ENCODE results near the gene WDR12. TPM values are rescaled to one million over a fixed set of nuclear protein-coding genes. Genes with fewer than 3 reads are reported as not detected.
A peak's percentile ranks its signal among the peaks of the same experiment; 100 is the strongest.
"Not testable (repeated sequence)": the region's sequence is repeated elsewhere in the genome, so short reads cannot be mapped to it uniquely, and the experiment has no call there.

Gene WDR12
- total RNA-seq, 1 experiment from 2014 or later: 60.5 TPM

- H3K9me3 ChIP-seq (ENCODE audit: low read length): no peaks in the 10 kb centered on the region
- POLR2A ChIA-PET (ENCODE audit: unreplicated experiment): interaction anchor here (0.6 kb wide), 1 partner anchor 324 kb away, joined by 6 read pairs; no protein-coding TSS in a partner anchor
- TSS peak; percentile 100 for BruUV-seq (replicated peaks)
- H3K4me1 ChIP-seq (ENCODE audit: insufficient read depth, low read length): 0 out of 2 replicates have a peak, but pooled peaks cover 8% of the 10 kb centered on the region
- no peaks in the 10 kb centered on the region for H3F3A ChIP-seq (ENCODE audit: low read length, unreplicated experiment)
- peak overlapping the region; percentile 71 for H3K9ac ChIP-seq (ENCODE audit: low read length)
- H3K79me2 ChIP-seq (ENCODE audit: low read length): no peaks in the 10 kb centered on the region
- peak overlapping the region; percentile 38 for H3K27ac ChIP-seq (ENCODE audit: low read length)
- peak overlapping the region; percentile 93 for H3K4me2 ChIP-seq (ENCODE audit: low read length)
- ATAC-seq (peak; percentile 71), DNase-seq (peak; percentile 86)
- no peaks in the 10 kb centered on the region for H4K20me1 ChIP-seq (ENCODE audit: low read length)
- intact Hi-C loops (cut with micrococcal nuclease): loop anchor here (1.0 to 2.0 kb wide), 4 partner anchors 39 to 297 kb away; partner anchors contain the start of gene FAM117B
- no peaks in the 10 kb centered on the region for H3K27me3 ChIP-seq (ENCODE audit: low read length)
- TF ChIP-seq CTCF (conservative IDR thresholded peaks at IDR 0.05; ENCODE audit: low read depth, low read length) (peak; percentile 63), EZH2 (IDR thresholded peaks at IDR 0.05; ENCODE audit: low read length, unreplicated experiment) (no peak)
- H3K36me3 ChIP-seq (ENCODE audit: low read depth, low read length): no peaks in the 10 kb centered on the region
- H2AFZ ChIP-seq (ENCODE audit: low read length): peak overlapping the region; percentile 96
- CTCF ChIA-PET: interaction anchor here (0.5 to 1.3 kb wide), 2 partner anchors 16 to 282 kb away, joined by 4 to 8 read pairs; no protein-coding TSS in a partner anchor
- H3K4me3 ChIP-seq (ENCODE audit: low read length): peak overlapping the region; percentile 78
- H3K9me2 ChIP-seq (replicated peaks; ENCODE audit: low read length): no peaks in the 10 kb centered on the region
Observed at GRCh38 chr2:202870431-202871299, 40.8 kb downstream of the WDR12 start.

GRCh38 chr2:202861987-202862386 is 49.5 kb downstream of the WDR12 start:
- BruUV-seq (replicated peaks): no TSS peak
- DNase-seq: no peak
- POLR2A ChIA-PET (ENCODE audit: unreplicated experiment): no interaction called here
- Histone ChIP-seq H3K27me3 (ENCODE audit: low read length) (no peaks in the 10 kb centered on the region), H3K9ac (ENCODE audit: low read length) (no peak overlapping the region), H3K4me2 (ENCODE audit: low read length) (no peak overlapping the region), H2AFZ (ENCODE audit: low read length) (no peak overlapping the region), H3K9me3 (ENCODE audit: low read length) (no peaks in the 10 kb centered on the region), H3K36me3 (ENCODE audit: low read depth, low read length) (no peaks in the 10 kb centered on the region), H3K79me2 (ENCODE audit: low read length) (no peaks in the 10 kb centered on the region), H4K20me1 (ENCODE audit: low read length) (no peaks in the 10 kb centered on the region), H3K9me2 (replicated peaks; ENCODE audit: low read length) (no peaks in the 10 kb centered on the region), H3F3A (ENCODE audit: low read length, unreplicated experiment) (no peaks in the 10 kb centered on the region), H3K4me1 (ENCODE audit: insufficient read depth, low read length) (no peaks in the 10 kb centered on the region), H3K4me3 (ENCODE audit: low read length) (no peak overlapping the region), H3K27ac (ENCODE audit: low read length) (no peak overlapping the region)
- CTCF ChIA-PET: no interaction called here
- intact Hi-C loops (cut with micrococcal nuclease): no loop called here
- no peak for ATAC-seq
- no peak for TF ChIP-seq CTCF (conservative IDR thresholded peaks at IDR 0.05; ENCODE audit: low read depth, low read length)
- TF ChIP-seq EZH2phosphoT487 (IDR thresholded peaks at IDR 0.05; ENCODE audit: borderline replicate concordance, low read length): no peak
- no peak for TF ChIP-seq EZH2 (IDR thresholded peaks at IDR 0.05; ENCODE audit: low read length, unreplicated experiment)

GRCh38 chr2:202858601-202859000 is 52.9 kb downstream of the WDR12 start:
- Histone ChIP-seq H3K4me1 (ENCODE audit: insufficient read depth, low read length) (no peaks in the 10 kb centered on the region), H3K9me2 (replicated peaks; ENCODE audit: low read length) (no peaks in the 10 kb centered on the region), H3F3A (ENCODE audit: low read length, unreplicated experiment) (no peaks in the 10 kb centered on the region), H3K9ac (ENCODE audit: low read length) (no peak overlapping the region), H4K20me1 (ENCODE audit: low read length) (no peaks in the 10 kb centered on the region), H3K36me3 (ENCODE audit: low read depth, low read length) (no peaks in the 10 kb centered on the region), H2AFZ (ENCODE audit: low read length) (no peak overlapping the region), H3K27ac (ENCODE audit: low read length) (no peak overlapping the region), H3K27me3 (ENCODE audit: low read length) (no peaks in the 10 kb centered on the region), H3K4me3 (ENCODE audit: low read length) (no peak overlapping the region), H3K9me3 (ENCODE audit: low read length) (no peaks in the 10 kb centered on the region), H3K79me2 (ENCODE audit: low read length) (no peaks in the 10 kb centered on the region), H3K4me2 (ENCODE audit: low read length) (no peak overlapping the region)
- BruUV-seq (replicated peaks): no TSS peak
- intact Hi-C loops (cut with micrococcal nuclease): no loop called here
- ChIA-PET CTCF (no interaction called here), POLR2A (ENCODE audit: unreplicated experiment) (no interaction called here)
- TF ChIP-seq EZH2phosphoT487 (IDR thresholded peaks at IDR 0.05; ENCODE audit: borderline replicate concordance, low read length): no peak
- TF ChIP-seq CTCF (conservative IDR thresholded peaks at IDR 0.05; ENCODE audit: low read depth, low read length): no peak
- TF ChIP-seq EZH2 (IDR thresholded peaks at IDR 0.05; ENCODE audit: low read length, unreplicated experiment): no peak
- no peak for DNase-seq
- no peak for ATAC-seq

GRCh38 chr2:202849343-202849742 is 62.1 kb downstream of the WDR12 start:
- H3K4me2 ChIP-seq (ENCODE audit: low read length); CTCF ChIA-PET; H3K27ac ChIP-seq (ENCODE audit: low read length); H3K9me2 ChIP-seq (replicated peaks; ENCODE audit: low read length); H3K79me2 ChIP-seq (ENCODE audit: low read length); POLR2A ChIA-PET (ENCODE audit: unreplicated experiment); H3K4me1 ChIP-seq (ENCODE audit: insufficient read depth, low read length); H3K9me3 ChIP-seq (ENCODE audit: low read length); intact Hi-C loops (cut with micrococcal nuclease); DNase-seq; H2AFZ ChIP-seq (ENCODE audit: low read length); ATAC-seq; H4K20me1 ChIP-seq (ENCODE audit: low read length); H3K36me3 ChIP-seq (ENCODE audit: low read depth, low read length); H3K4me3 ChIP-seq (ENCODE audit: low read length); H3K9ac ChIP-seq (ENCODE audit: low read length); H3K27me3 ChIP-seq (ENCODE audit: low read length); BruUV-seq (replicated peaks); H3F3A ChIP-seq (ENCODE audit: low read length, unreplicated experiment): not testable (repeated sequence)

Measured in PC-3 (cell line).